Fibroblast of skin of scalp (primary cell): Measurements from ENCODE around the gene ZNF658. TPM values are rescaled to one million over a fixed set of nuclear protein-coding genes. Genes with fewer than 3 reads are reported as not detected.
"Not testable (repeated sequence)": the region's sequence is repeated elsewhere in the genome, so short reads cannot be mapped to it uniquely, and the experiment has no call there.

Experiments
- DNase-seq: peaks from one replicate; pipeline ENCODE4 v3.0.0-alpha.2; 2013
- polyA plus RNA-seq, 2 experiments: library from polyadenylated mRNA; unstranded; fragments of 120-200 nt; gene quantifications; one replicate each; pipeline ENCODE4 v1.2.1, GENCODE V29; 2013; ENCODE audit not compliant: insufficient read length in 2 of 2

The ZNF658 gene
- 1.9 TPM for polyA plus RNA-seq (2013, experiment 1 of 2; ENCODE audit: insufficient read length)
- 2.2 TPM for polyA plus RNA-seq (2013, experiment 2 of 2; ENCODE audit: insufficient read length)

DNA sequence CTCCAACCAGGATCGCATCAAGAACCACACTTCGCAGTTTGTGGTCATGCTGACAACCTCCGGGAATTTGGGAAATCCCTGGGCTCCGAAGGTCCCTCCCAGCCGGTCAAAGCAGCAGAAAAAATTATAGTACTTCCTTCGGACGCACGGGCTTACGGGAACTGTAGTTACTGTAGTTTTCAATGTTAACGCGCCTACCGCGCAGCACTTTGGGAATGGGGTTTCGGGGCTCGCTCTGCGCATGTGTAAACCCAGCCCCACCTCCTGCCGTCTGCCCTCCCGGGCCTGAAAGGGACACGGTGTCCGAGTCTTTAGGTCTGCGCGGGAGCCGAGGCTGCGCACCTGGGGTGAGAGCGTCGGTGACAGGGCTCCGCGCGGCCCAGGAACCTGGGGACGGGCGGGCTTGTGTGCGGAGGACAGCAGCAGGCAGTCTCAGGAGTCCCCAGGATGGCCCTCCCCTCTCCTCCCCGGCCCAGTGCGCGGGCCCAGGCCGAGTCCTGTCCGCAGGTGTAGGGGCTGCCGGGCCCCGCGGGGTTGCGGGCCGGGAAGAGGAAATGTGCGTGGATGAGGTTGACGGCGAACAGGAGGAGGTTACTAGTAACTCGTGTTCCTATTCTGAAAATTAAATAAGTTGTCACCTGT lies at the start of gene ZNF658:
Gene ZNF658 (plus strand): TSS at position 236 of the 642 bp plus-strand sequence. CDS start 2,837 bp downstream, outside the sequence.
- peak; percentile 87 for DNase-seq

DNA sequence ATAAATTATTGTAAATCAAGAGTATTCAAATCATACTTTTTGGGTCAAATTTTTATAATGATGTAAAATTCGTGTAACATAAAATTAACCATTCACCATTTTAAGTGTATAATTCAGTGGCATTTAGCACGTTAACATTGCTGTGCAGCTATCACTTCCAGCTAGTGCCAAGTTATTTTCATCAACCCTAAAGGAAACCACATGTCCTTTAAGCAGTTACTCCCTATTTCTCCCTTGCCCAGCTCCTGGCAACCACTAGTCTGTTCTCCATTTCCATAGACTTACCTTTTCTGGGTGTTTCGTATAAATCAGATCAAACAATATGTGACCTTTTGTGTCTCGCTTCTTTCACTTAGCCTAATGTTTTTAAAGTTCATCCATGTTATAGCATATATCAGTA lies 38.8 kb upstream of the ZNF658 start:
- not testable (repeated sequence) for DNase-seq

DNA sequence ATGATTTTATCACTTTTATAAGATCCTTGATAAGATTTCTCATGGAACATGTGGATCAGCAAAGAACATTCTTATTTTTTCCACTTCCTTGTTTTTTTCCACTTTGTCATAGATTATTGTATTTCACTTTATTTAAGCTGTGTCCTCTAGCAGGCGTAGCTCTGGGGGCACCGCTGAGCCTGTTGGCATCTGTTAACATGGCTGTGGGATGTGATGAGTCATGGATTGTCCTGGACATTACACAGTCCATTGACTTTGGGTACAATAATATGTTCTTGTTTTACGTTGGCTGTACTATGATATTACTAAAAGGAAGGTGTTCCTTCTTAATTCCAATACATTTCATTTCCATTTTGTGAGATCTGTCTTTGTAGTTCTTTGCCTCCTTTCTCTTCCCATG lies 31.9 kb upstream of the ZNF658 start:
- not testable (repeated sequence) for DNase-seq

DNA sequence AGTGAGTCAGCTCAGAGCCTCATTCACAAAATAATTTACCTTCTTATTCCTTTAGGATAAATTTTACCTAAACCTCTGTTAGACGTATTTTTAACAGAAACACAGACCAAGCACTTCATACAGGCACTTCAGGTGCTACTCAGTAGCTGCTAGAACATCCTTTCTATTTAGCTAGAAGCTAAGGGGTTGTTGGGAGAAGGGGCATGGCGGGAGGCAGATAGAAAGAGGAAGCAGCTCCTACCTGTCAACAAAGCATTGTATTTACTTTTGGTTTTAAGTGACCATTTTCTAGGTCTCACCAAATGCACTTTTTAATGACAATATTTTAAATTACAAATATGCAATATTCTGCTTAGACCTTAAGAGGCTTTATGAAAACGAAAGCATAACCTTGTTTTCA lies 19.9 kb upstream of the ZNF658 start:
- DNase-seq, result not testable (repeated sequence)

DNA sequence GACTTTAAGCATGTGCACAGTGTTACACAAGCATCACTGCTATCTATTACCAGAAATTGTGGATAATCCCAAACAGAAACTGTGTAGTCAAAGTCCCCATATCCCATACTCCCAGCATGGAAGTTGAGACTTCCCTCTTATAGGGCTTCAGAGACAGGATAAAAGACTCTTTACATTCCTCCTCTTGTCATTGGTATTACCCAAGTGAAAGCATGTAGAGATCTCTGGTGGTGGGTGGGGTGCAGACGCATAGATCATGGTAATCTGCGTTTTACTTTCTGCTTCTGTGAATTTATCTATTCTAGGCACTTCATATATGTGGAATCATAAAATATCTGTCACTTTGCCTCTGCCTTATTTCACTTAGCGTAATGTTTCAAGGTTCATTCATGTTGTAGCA lies 18.7 kb upstream of the ZNF658 start:
- not testable (repeated sequence) for DNase-seq

DNA sequence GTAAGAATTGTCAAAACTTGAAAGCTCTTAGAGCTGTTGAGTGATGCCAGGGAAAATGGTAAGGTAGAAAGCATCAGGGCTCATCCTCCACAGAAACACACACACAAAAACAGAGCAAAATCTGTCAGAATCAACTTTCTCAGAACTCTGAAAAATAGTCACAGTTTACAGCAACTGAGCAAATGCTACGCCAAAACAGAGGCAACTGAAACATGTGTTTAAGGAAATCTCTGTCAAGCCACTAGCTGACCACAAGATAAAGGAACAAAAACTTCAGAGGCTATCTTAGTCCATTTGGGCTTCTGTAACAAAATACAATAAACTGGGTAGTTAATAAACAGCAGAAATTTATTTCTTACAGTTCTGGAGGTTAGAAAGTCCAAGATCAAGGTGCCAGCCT lies 10.2 kb upstream of the ZNF658 start:
- DNase-seq, result not testable (repeated sequence)

DNA sequence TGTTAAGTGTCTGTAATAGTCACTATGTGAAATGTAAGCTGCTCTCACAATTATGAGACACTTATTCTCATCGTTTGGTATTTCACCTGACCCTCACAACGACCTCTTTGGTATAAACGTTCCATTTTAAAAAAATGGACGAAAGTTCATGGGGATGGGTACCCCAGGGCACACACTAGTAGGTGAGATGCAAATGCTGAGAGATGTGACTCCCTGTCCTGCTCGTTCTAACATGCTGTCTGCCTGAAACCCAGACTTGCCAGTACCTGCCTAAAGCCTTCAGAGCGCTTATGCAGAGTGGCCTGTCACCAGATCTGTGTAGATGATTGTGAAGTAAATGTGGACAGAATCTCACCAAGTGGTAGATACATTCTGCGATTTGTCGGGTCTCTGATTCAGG lies 616 bp downstream of the ZNF658 start:
- DNase-seq, result not testable (repeated sequence)

DNA sequence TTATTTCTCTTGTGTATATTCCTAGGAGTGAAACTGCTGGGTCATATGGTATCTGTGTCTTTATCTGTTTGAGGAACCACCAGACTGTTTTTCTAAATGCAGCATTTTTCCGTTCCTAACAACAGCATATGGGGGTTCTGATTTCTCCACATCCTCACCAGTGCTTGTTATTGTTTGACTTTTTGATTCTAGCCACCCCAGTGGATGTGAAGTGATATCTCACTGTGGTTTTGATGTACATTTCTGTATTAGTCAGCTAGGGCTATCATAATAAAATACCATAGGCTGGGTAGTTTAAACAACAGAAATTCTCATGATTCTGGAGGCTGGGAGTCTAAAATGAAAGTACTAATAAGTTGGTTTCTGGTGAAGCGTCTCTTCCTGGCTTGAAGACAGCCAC lies 9.0 kb downstream of the ZNF658 start:
- not testable (repeated sequence) for DNase-seq

DNA sequence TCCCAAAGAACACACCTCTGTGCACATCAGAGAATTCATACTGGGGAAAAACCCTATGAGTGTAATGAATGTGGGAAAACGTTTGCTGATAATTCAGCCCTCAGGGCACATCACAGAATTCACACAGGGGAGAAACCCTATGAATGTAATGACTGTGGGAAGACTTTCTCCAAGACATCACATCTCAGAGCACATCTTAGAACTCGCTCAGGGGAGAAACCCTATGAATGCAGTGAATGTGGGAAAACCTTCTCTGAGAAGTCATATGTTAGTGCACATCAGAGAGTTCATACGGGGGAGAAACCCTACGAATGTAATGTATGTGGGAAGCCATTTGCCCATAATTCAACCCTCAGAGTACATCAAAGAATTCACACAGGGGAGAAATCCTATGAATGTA lies 19.5 kb downstream of the ZNF658 start:
- DNase-seq, result not testable (repeated sequence)

DNA sequence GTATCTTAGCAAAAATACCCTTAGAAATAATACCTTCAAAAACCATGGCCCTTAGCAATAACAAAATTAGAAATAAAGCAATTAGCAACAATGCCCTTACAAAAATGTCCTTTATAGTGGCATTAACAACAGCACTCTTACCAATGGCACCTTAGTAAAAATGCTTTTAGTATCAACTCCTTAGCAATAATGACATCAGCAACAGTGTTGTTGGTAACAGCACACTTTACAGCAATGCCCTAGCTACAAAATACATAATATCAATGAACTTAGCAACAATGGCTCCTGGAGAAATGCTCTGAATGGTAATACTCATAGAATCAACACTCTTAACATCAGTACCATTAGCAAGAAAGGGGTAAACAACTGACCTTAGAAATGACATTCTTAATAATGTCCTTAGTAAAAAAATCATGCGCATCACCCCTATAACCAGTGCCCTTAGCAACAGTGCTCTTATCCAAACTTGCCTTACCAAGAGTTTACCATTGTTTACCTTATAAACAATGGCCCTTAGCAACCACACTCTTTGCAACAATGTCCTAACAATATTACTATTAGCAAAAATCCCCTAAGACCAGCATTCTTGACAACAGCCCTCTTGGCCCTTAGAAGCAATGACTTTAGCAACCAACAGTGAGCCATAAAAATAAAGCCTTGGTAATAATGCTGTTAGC lies 35.8 kb downstream of the ZNF658 start:
- not testable (repeated sequence) for DNase-seq

DNA sequence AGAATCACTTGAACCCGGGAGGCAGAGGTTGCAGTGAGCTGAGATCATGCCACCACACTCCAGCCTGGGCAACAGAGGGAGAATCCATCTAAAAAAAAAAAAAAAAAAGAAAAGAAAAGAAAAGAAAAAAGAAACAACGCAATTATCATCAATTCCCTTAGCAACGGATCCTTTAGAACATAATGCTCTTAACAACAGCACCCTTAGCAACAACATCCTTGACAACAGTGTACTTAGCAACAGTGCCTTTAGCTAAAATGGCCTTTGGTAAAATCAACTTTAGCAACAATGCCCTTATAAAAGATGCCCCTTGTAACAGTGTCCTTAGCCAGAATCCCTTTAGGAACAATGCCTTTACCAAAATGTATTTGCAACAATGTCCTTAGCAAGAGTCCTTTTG lies 37.1 kb downstream of the ZNF658 start:
- not testable (repeated sequence) for DNase-seq

DNA sequence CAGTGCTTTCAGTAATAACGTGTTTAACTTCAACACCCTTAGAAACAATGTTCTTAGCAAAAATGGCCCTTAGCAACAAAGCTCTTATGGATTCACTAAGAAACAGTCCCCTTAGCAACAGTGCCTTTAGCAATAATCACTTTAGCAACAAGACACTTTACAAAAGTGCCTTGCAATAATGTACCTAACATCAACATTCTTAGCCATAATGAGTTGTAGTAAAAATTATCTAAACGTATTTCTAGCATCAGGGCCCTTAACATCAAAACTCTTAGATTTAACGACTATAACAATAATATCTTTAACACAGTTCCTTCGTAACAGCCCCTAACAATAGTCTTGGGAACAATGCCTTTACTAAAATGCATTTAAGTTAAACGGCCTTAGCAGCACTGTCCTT lies 37.8 kb downstream of the ZNF658 start:
- not testable (repeated sequence) for DNase-seq

DNA sequence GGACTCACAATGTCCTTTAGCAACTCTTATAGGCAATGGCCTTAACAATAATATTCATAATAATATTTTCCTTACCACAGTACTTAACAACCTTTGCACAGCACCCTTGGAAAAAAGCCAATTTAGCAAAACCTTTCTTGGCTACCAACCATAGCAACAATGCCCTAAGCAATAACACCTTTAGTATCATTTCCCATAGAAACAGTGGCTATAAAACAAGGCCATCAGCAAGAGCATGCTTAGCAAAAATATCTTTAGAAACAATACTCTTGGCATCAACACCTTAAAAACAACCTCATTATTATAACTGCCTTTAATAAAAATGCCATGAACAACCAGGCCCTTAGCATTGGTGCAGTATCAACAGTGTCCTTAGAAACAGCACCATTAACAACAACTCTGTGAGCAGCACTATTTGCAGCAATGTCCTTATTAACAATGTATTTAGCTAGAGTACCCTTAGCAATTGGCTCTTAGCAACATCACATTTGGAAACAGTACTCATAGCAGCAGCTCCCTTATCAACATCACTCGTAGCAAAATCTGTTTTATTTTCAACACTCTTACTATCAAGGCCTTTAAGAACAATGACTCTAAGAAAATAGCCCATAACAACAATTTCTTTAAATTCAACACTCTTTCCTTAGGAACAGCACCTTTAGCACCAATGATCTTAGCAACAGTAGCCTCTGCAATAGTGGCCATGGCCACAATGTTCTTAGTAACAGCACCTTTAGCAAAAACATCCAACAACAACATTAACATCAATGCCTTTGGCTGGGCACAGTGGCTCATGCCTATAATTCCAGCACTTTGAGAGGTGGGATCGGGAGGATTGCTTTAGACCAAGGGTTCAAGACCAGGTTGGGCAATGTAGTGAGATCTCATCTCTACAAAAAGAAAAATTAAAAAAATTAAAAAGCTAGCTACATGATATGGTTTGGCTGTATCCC lies 39.6 kb downstream of the ZNF658 start:
- DNase-seq, result not testable (repeated sequence)

DNA sequence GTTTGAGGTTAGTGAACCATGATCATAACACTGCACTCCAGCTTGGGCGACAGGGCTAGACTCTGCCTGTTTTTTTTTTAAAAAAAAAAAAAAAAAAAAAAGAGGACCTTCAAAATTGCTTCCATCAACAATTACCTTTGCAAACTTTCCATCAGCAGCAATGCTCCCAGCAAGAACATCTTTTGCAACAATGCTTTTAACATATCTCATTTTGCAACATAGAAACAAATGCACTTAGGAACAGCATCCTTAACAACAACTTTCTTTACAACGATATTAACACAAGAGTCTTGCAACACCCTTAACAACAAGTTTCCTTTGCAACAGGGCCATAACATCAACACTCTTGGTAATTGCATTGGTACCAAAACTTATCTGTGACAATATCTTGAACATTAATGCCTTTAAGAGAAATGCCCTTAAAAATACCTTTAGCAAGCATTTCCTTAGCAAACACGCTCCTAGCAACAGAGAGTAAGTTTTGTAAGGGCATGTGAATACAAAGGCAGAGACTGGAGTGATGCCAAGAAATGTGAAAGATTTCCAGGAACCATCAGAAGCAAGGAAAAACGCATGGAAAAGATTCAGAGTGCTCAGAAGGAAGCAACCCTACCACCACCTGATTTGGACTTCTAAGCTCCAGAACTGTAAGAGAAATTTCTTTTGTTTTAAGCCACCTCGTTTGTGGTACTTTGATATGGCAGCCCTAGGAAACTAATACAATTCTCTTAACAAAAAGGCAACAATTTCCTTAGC lies 42.1 kb downstream of the ZNF658 start:
- not testable (repeated sequence) for DNase-seq

DNA sequence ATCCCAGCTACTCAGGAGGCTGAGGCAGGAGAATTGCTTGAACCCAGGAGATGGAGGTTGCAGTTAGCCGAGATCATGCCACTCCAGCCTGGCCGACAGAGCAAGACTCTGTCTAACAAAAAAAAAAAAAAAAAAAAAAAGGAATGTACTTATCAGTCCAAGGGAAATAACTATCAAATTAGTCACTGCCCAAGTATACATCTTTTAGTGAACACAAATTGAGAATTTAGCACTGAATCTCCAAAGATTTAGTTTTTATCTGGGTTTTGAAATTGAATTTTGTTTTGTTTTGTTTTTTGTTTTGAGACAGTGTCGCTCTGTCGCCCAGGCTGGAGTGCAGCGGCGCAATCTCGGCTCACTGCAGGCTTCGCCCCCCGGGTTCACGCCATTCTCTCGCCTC lies 52.1 kb downstream of the ZNF658 start:
- DNase-seq, result peak; percentile 0
